NCI-H748 (cell line): ENCODE data around the gene FRY.

Experiments used
- DNase-seq: peaks from one replicate; lab custom pipeline; 2025; ENCODE audit not compliant: unreplicated experiment; lab: John Stamatoyannopoulos, UW

FRY gene

GRCh38 chr13:32165796-32166195 lies 134.2 kb downstream of the FRY start:
- no peak for DNase-seq

GRCh38 chr13:32168131-32168530 lies 136.6 kb downstream of the FRY start:
- DNase-seq, result no peak

GRCh38 chr13:32170841-32171240 lies 139.3 kb downstream of the FRY start:
- DNase-seq, result no peak

- DNase-seq, result peak; percentile 80
Observed at GRCh38 chr13:32173881-32174280, 142.3 kb downstream of the FRY start.

GRCh38 chr13:32174366-32174765 lies 142.8 kb downstream of the FRY start:
- DNase-seq, result no peak

- DNase-seq, result no peak
Observed at GRCh38 chr13:32175307-32175706, 143.7 kb downstream of the FRY start.

GRCh38 chr13:32175943-32176342 lies 144.4 kb downstream of the FRY start:
- DNase-seq, result no peak

GRCh38 chr13:32176696-32177095 lies 145.1 kb downstream of the FRY start:
- no peak for DNase-seq

- peak; percentile 34 for DNase-seq
Observed at GRCh38 chr13:32178763-32179162, 147.2 kb downstream of the FRY start.

GRCh38 chr13:32179708-32180107 lies 148.1 kb downstream of the FRY start:
- DNase-seq, result no peak

GRCh38 chr13:32187651-32188050 lies 156.1 kb downstream of the FRY start:
- DNase-seq, result no peak

GRCh38 chr13:32191452-32191998 lies 160.0 kb downstream of the FRY start:
- DNase-seq, result no peak

- DNase-seq, result no peak
Observed at GRCh38 chr13:32195713-32196112, 164.1 kb downstream of the FRY start.

GRCh38 chr13:32199168-32199567 lies 167.6 kb downstream of the FRY start:
- no peak for DNase-seq

- no peak for DNase-seq
Observed at GRCh38 chr13:32200741-32201140, 169.2 kb downstream of the FRY start.

- no peak for DNase-seq
Observed at GRCh38 chr13:32201809-32202208, 170.2 kb downstream of the FRY start.

- DNase-seq, result no peak
Observed at GRCh38 chr13:32202268-32202667, 170.7 kb downstream of the FRY start.

- no peak for DNase-seq
Observed at GRCh38 chr13:32203221-32203620, 171.6 kb downstream of the FRY start.

- no peak for DNase-seq
Observed at GRCh38 chr13:32203736-32204135, 172.2 kb downstream of the FRY start.

- peak; percentile 64 for DNase-seq
Observed at GRCh38 chr13:32205431-32206096, 174.0 kb downstream of the FRY start.

- DNase-seq, result peak; percentile 42
Observed at GRCh38 chr13:32206097-32206740, 174.6 kb downstream of the FRY start.

- DNase-seq, result no peak
Observed at GRCh38 chr13:32208860-32209259, 177.3 kb downstream of the FRY start.

- DNase-seq, result no peak
Observed at GRCh38 chr13:32209652-32210051, 178.1 kb downstream of the FRY start.
